ENCODE data around the gene VPS16. TPM values are rescaled to one million over a fixed set of nuclear protein-coding genes. Genes with fewer than 3 reads are reported as not detected.

VPS16 gene
- polyA plus RNA-seq, 1 experiment = 33.5 TPM

GRCh38 chr20:2795451-2795850, 45.1 kb upstream of the VPS16 start:
- POLR2A ChIA-PET = interaction anchor here (0.5 kb wide), 1 partner anchor 14 kb away, joined by 5 read pairs; no protein-coding TSS in a partner anchor
- no peak for TF ChIP-seq CTCF (IDR thresholded peaks at IDR 0.05; ENCODE audit: low read depth, low read length)
- Histone ChIP-seq H3K4me3 (ENCODE audit: low read depth, low read length) (no peak overlapping the region), H3K27ac (ENCODE audit: low read depth, low read length) (no peak overlapping the region), H3K9me3 (ENCODE audit: control insufficient read depth, insufficient read depth, low read length) (no peaks in the 10 kb centered on the region), H3K27me3 (ENCODE audit: control insufficient read depth, insufficient read depth, low read length) (peaks cover 23% of the 10 kb centered on the region)
- no peak for DNase-seq (ENCODE audit: low read depth, low spot score)
- CTCF ChIA-PET = no interaction called here

- H3K27ac ChIP-seq (ENCODE audit: low read depth, low read length) = no peak overlapping the region
- H3K4me3 ChIP-seq (ENCODE audit: low read depth, low read length) = no peak overlapping the region
- DNase-seq (ENCODE audit: low read depth, low spot score) = no peak
- POLR2A ChIA-PET = no interaction called here
- CTCF ChIA-PET = no interaction called here
- peaks cover 30% of the 10 kb centered on the region for H3K27me3 ChIP-seq (ENCODE audit: control insufficient read depth, insufficient read depth, low read length)
- peaks cover 1% of the 10 kb centered on the region for H3K9me3 ChIP-seq (ENCODE audit: control insufficient read depth, insufficient read depth, low read length)
- TF ChIP-seq CTCF (IDR thresholded peaks at IDR 0.05; ENCODE audit: low read depth, low read length) = no peak
These were observed 44.4 kb upstream of the VPS16 start for GRCh38 chr20:2796011-2796660.

- Histone ChIP-seq H3K4me3 (ENCODE audit: low read depth, low read length) (no peak overlapping the region), H3K27me3 (ENCODE audit: control insufficient read depth, insufficient read depth, low read length) (peaks cover 41% of the 10 kb centered on the region), H3K27ac (ENCODE audit: low read depth, low read length) (no peak overlapping the region), H3K9me3 (ENCODE audit: control insufficient read depth, insufficient read depth, low read length) (peaks cover 5% of the 10 kb centered on the region)
- no peak for TF ChIP-seq CTCF (IDR thresholded peaks at IDR 0.05; ENCODE audit: low read depth, low read length)
- ChIA-PET CTCF (no interaction called here), POLR2A (no interaction called here)
- no peak for DNase-seq (ENCODE audit: low read depth, low spot score)
These were observed 43.2 kb upstream of the VPS16 start for GRCh38 chr20:2797136-2797983.

GRCh38 chr20:2798095-2798805, 42.3 kb upstream of the VPS16 start:
- POLR2A ChIA-PET = no interaction called here
- TF ChIP-seq CTCF (IDR thresholded peaks at IDR 0.05; ENCODE audit: low read depth, low read length) = no peak
- H3K9me3 ChIP-seq (ENCODE audit: control insufficient read depth, insufficient read depth, low read length) = peaks cover 5% of the 10 kb centered on the region
- no peak for DNase-seq (ENCODE audit: low read depth, low spot score)
- CTCF ChIA-PET = no interaction called here
- H3K27me3 ChIP-seq (ENCODE audit: control insufficient read depth, insufficient read depth, low read length) = peaks cover 41% of the 10 kb centered on the region
- no peak overlapping the region for H3K4me3 ChIP-seq (ENCODE audit: low read depth, low read length)
- no peak overlapping the region for H3K27ac ChIP-seq (ENCODE audit: low read depth, low read length)

- Histone ChIP-seq H3K4me3 (ENCODE audit: low read depth, low read length) (no peak overlapping the region), H3K27me3 (ENCODE audit: control insufficient read depth, insufficient read depth, low read length) (peaks cover 42% of the 10 kb centered on the region), H3K27ac (ENCODE audit: low read depth, low read length) (no peak overlapping the region), H3K9me3 (ENCODE audit: control insufficient read depth, insufficient read depth, low read length) (peaks cover 5% of the 10 kb centered on the region)
- ChIA-PET CTCF (no interaction called here), POLR2A (no interaction called here)
- no peak for TF ChIP-seq CTCF (IDR thresholded peaks at IDR 0.05; ENCODE audit: low read depth, low read length)
- no peak for DNase-seq (ENCODE audit: low read depth, low spot score)
These were observed 41.7 kb upstream of the VPS16 start for GRCh38 chr20:2798814-2799213.

Measured in AG04450 (cell line).